Endothelial cell of umbilical vein (primary cell): ENCODE data around the gene IGFBP7. TPM values are rescaled to one million over a fixed set of nuclear protein-coding genes. Genes with fewer than 3 reads are reported as not detected.

Source experiments
- BruUV-seq: library from RNA; stranded (reverse); fragments of 400-500 nt; replicated peaks from 2 replicates; lab custom pipeline; 2021; lab: Mats Ljungman, UMichigan
- CTCF ChIA-PET: fragments of 300-600, 350-600 bp; sonication (Branson Sonifier 250); formaldehyde crosslinking; loops from one replicate; lab custom pipeline; 2021; ENCODE audit warnings: antibody characterized with exemption, inconsistent platforms; lab: Charles Lee
- POLR2A ChIA-PET: fragments of 300-600, 350-600 bp; sonication (Branson Sonifier 250); formaldehyde crosslinking; loops from one replicate; lab custom pipeline; 2021; ENCODE audit warnings: antibody characterized with exemption, inconsistent platforms; lab: Charles Lee
- DNase-seq: peaks from one replicate; pipeline ENCODE4 v3.0.0-alpha.2; 2011; ENCODE audit warnings: low read depth, low spot score
- FAIRE-seq: peaks from 2 replicates; lab custom pipeline; 2011; peaks lifted over from hg19 to GRCh38; lab: Jason Lieb, UNC
- H2AFZ ChIP-seq: 2 replicates; pipeline ENCODE4 v1.6.0; 2012; ENCODE audit warnings: low read depth, low read length, control low read depth, inconsistent platforms
- H3K27ac ChIP-seq: 2 replicates; pipeline ENCODE4 v1.5.1; 2011; ENCODE audit warnings: low read depth, mild to moderate bottlenecking, control low read depth, low read length, moderate library complexity; ENCODE audit not compliant: insufficient read depth
- H3K27me3 ChIP-seq, 2 experiments: 2 replicates each; pipeline versions ENCODE4 v1.6.0 to v1.6.1; 2011; ENCODE audit warnings: low read length in 2 of 2, mixed read lengths in 1 of 2; ENCODE audit not compliant: control insufficient read depth in 2 of 2, insufficient read depth in 2 of 2
- H3K36me3 ChIP-seq, 2 experiments: 2 replicates in 1 of 2; 3 replicates in 1 of 2; pipeline ENCODE4 v1.5.1; 2011; ENCODE audit warnings: low read length in 2 of 2, mild to moderate bottlenecking in 1 of 2, moderate library complexity in 1 of 2; ENCODE audit not compliant: control insufficient read depth in 2 of 2, insufficient read depth in 2 of 2; ENCODE audit errors: extremely low read depth in 1 of 2
- H3K4me1 ChIP-seq: 3 replicates; pipeline ENCODE4 v1.5.1; 2011; ENCODE audit warnings: mild to moderate bottlenecking, low read length; ENCODE audit not compliant: control insufficient read depth, insufficient read depth; ENCODE audit errors: extremely low read depth
- H3K4me2 ChIP-seq: 2 replicates; pipeline ENCODE4 v1.6.1; 2011; ENCODE audit warnings: low read length, control low read depth, mixed read lengths; ENCODE audit not compliant: insufficient read depth
- H3K4me3 ChIP-seq, 3 experiments: fragments of 200-600 bp in 1 of 3; sonication (generic), shearing (Covaris generic) in 1 of 3; replicated peaks in 1 of 3; 2 replicates each; pipeline ENCODE4 v1.5.1; 2011 to 2016; ENCODE audit warnings: control low read depth in 3 of 3, low read length in 3 of 3, mild to moderate bottlenecking in 2 of 3, inconsistent platforms in 1 of 3, low read depth in 1 of 3, moderate library complexity in 1 of 3; ENCODE audit not compliant: insufficient read depth in 1 of 3
- H3K79me2 ChIP-seq: 2 replicates; pipeline ENCODE4 v1.6.0; 2012; ENCODE audit warnings: low read length, inconsistent platforms; ENCODE audit not compliant: control insufficient read depth, insufficient read depth
- H3K9ac ChIP-seq: replicated peaks from 2 replicates; pipeline ENCODE3; 2011; ENCODE audit warnings: low read length, control low read depth; ENCODE audit not compliant: insufficient read depth; ENCODE audit errors: extremely low read depth
- H3K9me1 ChIP-seq: replicated peaks from 3 replicates; pipeline ENCODE4 v1.6.0; 2011; ENCODE audit warnings: mild to moderate bottlenecking, low read length; ENCODE audit not compliant: control insufficient read depth, insufficient read depth; ENCODE audit errors: extremely low read depth
- H3K9me3 ChIP-seq: replicated peaks from 2 replicates; pipeline ENCODE4 v1.5.1; 2012; ENCODE audit warnings: low read length, inconsistent platforms; ENCODE audit not compliant: control insufficient read depth, insufficient read depth
- H4K20me1 ChIP-seq: replicated peaks from 2 replicates; pipeline ENCODE3; 2011; ENCODE audit warnings: mild to moderate bottlenecking, low read length; ENCODE audit not compliant: control insufficient read depth, insufficient read depth; ENCODE audit errors: extremely low read depth
- FOS ChIP-seq: IDR thresholded peaks from 2 replicates; pipeline ENCODE4 v1.6.1; 2011; ENCODE audit warnings: mild to moderate bottlenecking, low read length, moderate library complexity, borderline replicate concordance; ENCODE audit not compliant: insufficient read depth
- GATA2 ChIP-seq: IDR thresholded peaks from 2 replicates; pipeline ENCODE4 v1.7.0; 2011; ENCODE audit warnings: low read depth, mild to moderate bottlenecking, moderate library complexity, mixed read lengths, low read length; ENCODE audit not compliant: insufficient read length, insufficient read depth
- JUN ChIP-seq: IDR thresholded peaks from 2 replicates; pipeline ENCODE4 v1.6.1; 2011; ENCODE audit warnings: borderline replicate concordance, low read depth; ENCODE audit not compliant: insufficient read length, insufficient read depth
- dilution Hi-C: fragments of 300-500 bp; cut with MboI; formaldehyde crosslinking; loops from one replicate; pipeline ENCODE4 v1.15.0; 2019; ENCODE audit warnings: low sequenced_read_pairs; ENCODE audit not compliant: extremely low pct_ligation_motif_present
- intact Hi-C: fragments of 100-400 bp; cut with micrococcal nuclease; formaldehyde crosslinking; loops from one replicate; pipeline ENCODE4 v1.10.0; 2022
- polyA plus RNA-seq, 4 experiments: library from polyadenylated mRNA; depleted of rRNA in 3 of 4; stranded (reverse) in 3 of 4; unstranded in 1 of 4; fragments of >200 nt; gene quantifications; 2 replicates each; pipeline versions ENCODE4 v1.2.1 to v1.2.3, GENCODE V29; 2011 to 2012; ENCODE audit warnings: missing spikeins in 1 of 4
- total RNA-seq: library from RNA; stranded (reverse); gene quantifications from 2 replicates; pipeline ENCODE4 v1.2.3, GENCODE V29; 2021
- TF ChIP-seq, protein P1 (sequence below): IDR thresholded peaks from 2 replicates; pipeline ENCODE4 v1.6.1; 2011; ENCODE audit not compliant: insufficient read depth, insufficient read length
- TF ChIP-seq, protein P2 (sequence below), 2 donors: IDR thresholded peaks; 1 replicate in 1 of 2; 2 replicates in 1 of 2; pipeline ENCODE4 v1.5.1; 2011; ENCODE audit warnings: low read length in 2 of 2, mild to moderate bottlenecking in 2 of 2, moderate library complexity in 2 of 2, control low read depth in 1 of 2, inconsistent platforms in 1 of 2, low read depth in 1 of 2; ENCODE audit not compliant: insufficient read depth in 1 of 2; ENCODE audit errors: extremely low read depth in 1 of 2

Gene IGFBP7
- total and polyA plus RNA-seq, 2 donors (not counting 3 experiments of a cell fraction or from before 2014, with no cell fraction given): 526 to 770 TPM

DNA sequence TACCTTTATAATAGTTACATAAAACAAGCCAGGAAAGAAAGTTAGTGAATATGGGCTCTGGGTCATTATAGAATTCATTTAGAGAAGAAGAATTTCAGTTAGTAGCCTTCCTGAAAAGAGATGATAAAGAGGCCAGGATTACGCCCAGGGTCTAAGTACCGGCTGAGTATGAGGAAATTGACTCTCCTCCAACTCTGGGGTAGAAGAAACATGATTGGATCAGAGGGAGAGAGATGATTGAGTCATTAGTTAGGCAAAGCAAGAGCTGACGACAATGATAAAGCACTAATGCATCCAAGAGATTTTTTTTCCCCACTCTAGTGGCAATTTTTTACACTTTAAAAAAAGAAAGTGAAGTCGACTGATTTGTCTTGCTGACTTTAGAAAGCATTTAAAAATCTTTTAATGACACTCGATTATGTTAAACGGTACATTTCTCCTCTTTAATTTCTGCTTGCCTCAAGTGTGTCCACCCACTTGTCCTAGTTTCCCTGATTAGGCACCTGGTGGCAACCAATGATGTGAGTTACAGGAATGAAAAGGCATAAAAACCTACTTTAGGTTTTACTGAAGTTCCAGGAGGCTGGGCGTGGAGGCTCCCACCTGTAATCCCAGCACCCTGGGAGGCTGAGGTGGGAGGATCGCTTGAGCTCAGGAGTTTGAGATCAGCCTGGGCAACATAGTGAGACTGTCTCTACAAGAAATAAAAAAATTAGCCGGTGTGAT, 37.3 kb upstream of the IGFBP7 start:
- Histone ChIP-seq H3K4me2 (no peak overlapping the region), H3K79me2 (no peaks in the 10 kb centered on the region), H3K27me3 (no peaks in the 10 kb centered on the region), H2AFZ (peak overlapping the region; percentile 51), H3K9me1 (no peaks in the 10 kb centered on the region), H3K27ac (no peak overlapping the region), H3K4me1 (no peaks in the 10 kb centered on the region), H3K4me3 (no peak overlapping the region), H3K9ac (no peak overlapping the region), H4K20me1 (no peaks in the 10 kb centered on the region), H3K36me3 (no peaks in the 10 kb centered on the region), H3K9me3 (no peaks in the 10 kb centered on the region)
- TF ChIP-seq FOS (peak; percentile 46), GATA2 (no peak), JUN (no peak)
- TF ChIP-seq, protein P1, sequence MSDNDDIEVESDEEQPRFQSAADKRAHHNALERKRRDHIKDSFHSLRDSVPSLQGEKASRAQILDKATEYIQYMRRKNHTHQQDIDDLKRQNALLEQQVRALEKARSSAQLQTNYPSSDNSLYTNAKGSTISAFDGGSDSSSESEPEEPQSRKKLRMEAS: no peak
- TF ChIP-seq, protein P2, sequence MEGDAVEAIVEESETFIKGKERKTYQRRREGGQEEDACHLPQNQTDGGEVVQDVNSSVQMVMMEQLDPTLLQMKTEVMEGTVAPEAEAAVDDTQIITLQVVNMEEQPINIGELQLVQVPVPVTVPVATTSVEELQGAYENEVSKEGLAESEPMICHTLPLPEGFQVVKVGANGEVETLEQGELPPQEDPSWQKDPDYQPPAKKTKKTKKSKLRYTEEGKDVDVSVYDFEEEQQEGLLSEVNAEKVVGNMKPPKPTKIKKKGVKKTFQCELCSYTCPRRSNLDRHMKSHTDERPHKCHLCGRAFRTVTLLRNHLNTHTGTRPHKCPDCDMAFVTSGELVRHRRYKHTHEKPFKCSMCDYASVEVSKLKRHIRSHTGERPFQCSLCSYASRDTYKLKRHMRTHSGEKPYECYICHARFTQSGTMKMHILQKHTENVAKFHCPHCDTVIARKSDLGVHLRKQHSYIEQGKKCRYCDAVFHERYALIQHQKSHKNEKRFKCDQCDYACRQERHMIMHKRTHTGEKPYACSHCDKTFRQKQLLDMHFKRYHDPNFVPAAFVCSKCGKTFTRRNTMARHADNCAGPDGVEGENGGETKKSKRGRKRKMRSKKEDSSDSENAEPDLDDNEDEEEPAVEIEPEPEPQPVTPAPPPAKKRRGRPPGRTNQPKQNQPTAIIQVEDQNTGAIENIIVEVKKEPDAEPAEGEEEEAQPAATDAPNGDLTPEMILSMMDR (IDR thresholded peaks at IDR 0.05; ENCODE audit: extremely low read depth in 1 of 2, insufficient read depth in 1 of 2, low read depth in 1 of 2, low read length in 2 of 2): no peak
- FAIRE-seq: no peak
- no TSS peak for BruUV-seq
- dilution Hi-C loops: no loop called here
- POLR2A ChIA-PET: no interaction called here
- peak; percentile 22 for DNase-seq
- intact Hi-C loops: no loop called here
- CTCF ChIA-PET: interaction anchor here (1.5 to 3.0 kb wide), 3 partner anchors 9 to 16 kb away, joined by 3 to 27 read pairs (median 4); no protein-coding TSS in a partner anchor
